Astrocyte (in vitro differentiated cells and primary cell): Measurements from ENCODE around the gene TMC1.

ENCODE experiments used
- EZH2 ChIP-seq: IDR thresholded peaks from 2 replicates; pipeline ENCODE4 v1.6.1; 2012; ENCODE audit warnings: mild to moderate bottlenecking, low read length, inconsistent platforms; ENCODE audit not compliant: insufficient read depth
- TF ChIP-seq, protein P1 (sequence below): IDR thresholded peaks from 2 replicates; pipeline ENCODE4 v1.5.1; 2011; ENCODE audit warnings: low read depth, mild to moderate bottlenecking, inconsistent platforms, low read length, moderate library complexity; ENCODE audit not compliant: insufficient read depth

DNA sequence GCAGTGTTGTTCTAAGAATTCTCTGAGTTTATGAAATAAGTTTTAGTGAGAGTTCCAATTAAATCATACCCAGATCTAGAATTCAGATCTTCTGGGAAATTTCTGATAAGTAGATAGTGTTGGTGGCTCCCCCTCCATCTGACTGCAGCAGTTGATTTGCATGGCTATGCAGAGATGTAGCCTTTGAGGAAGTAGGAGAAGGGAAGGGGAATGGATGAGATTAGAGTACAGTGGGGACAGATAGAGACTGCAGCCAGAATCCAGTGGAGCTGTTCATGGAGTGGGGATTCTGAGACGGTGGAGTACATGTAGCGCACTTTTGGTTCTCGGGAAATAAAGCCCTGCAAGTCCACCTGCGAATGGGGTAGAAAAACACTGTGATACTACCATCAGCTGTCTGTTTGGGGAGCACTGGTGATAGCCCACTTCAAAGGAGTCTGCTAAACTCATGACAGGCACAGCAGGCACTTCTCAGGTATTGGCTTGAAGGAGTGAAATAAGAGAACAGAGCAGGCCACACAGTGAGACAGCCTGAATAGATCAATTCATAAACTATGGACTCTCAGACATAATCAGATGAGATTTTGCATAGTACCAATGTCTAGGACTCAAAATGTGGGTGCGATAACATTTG lies 334.6 kb downstream of the TMC1 start:
- TF ChIP-seq, protein P1, sequence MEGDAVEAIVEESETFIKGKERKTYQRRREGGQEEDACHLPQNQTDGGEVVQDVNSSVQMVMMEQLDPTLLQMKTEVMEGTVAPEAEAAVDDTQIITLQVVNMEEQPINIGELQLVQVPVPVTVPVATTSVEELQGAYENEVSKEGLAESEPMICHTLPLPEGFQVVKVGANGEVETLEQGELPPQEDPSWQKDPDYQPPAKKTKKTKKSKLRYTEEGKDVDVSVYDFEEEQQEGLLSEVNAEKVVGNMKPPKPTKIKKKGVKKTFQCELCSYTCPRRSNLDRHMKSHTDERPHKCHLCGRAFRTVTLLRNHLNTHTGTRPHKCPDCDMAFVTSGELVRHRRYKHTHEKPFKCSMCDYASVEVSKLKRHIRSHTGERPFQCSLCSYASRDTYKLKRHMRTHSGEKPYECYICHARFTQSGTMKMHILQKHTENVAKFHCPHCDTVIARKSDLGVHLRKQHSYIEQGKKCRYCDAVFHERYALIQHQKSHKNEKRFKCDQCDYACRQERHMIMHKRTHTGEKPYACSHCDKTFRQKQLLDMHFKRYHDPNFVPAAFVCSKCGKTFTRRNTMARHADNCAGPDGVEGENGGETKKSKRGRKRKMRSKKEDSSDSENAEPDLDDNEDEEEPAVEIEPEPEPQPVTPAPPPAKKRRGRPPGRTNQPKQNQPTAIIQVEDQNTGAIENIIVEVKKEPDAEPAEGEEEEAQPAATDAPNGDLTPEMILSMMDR: no peak
- no peak for TF ChIP-seq EZH2
